Lung (tissue), 12 donors: ENCODE results near the gene CTSE. TPM values are rescaled to one million over a fixed set of nuclear protein-coding genes. Genes with fewer than 3 reads are reported as not detected.

Experiments used
- ATAC-seq: fragments of 200-7000 bp; cut with Tn5 transposase; one replicate; pipeline ENCODE4 v1.9.1; 2020; ENCODE audit warnings: moderate number of reproducible peaks; ENCODE audit not compliant: insufficient read depth, low FRiP score
- DNase-seq, 3 donors: peaks; one replicate each; pipeline ENCODE4 v3.0.0-alpha.2; 2013 to 2017
- H3K27ac ChIP-seq, 2 donors: one replicate each; pipeline ENCODE4 v1.5.1; 2013; ENCODE audit warnings: mild to moderate bottlenecking in 2 of 2, moderate library complexity in 2 of 2, control low read depth in 1 of 2, inconsistent platforms in 1 of 2, low read depth in 1 of 2, low read length in 1 of 2
- H3K27me3 ChIP-seq, 3 donors: one replicate each; pipeline ENCODE4 v1.5.1; 2013; ENCODE audit warnings: low read length in 2 of 3; ENCODE audit not compliant: control insufficient read depth in 3 of 3, insufficient read depth in 3 of 3
- H3K36me3 ChIP-seq, 4 donors: one replicate each; pipeline ENCODE4 v1.5.1; 2013; ENCODE audit warnings: low read length in 4 of 4, mild to moderate bottlenecking in 1 of 4, moderate library complexity in 1 of 4; ENCODE audit not compliant: control insufficient read depth in 4 of 4, insufficient read depth in 4 of 4
- H3K4me1 ChIP-seq, 5 donors: one replicate each; pipeline ENCODE4 v1.5.1; 2013; ENCODE audit warnings: low read length in 5 of 5, mild to moderate bottlenecking in 2 of 5, moderate library complexity in 1 of 5; ENCODE audit not compliant: control insufficient read depth in 5 of 5, insufficient read depth in 5 of 5
- H3K4me3 ChIP-seq: one replicate; pipeline ENCODE4 v1.5.1; 2013; ENCODE audit warnings: mild to moderate bottlenecking, control low read depth, moderate library complexity
- H3K9ac ChIP-seq, 2 donors: one replicate each; pipeline ENCODE4 v1.5.1; 2013; ENCODE audit warnings: low read length in 2 of 2, control low read depth in 1 of 2; ENCODE audit not compliant: insufficient read depth in 1 of 2
- H3K9me3 ChIP-seq, 4 donors: one replicate each; pipeline ENCODE4 v1.5.1; 2013; ENCODE audit warnings: low read length in 3 of 4, mild to moderate bottlenecking in 1 of 4, moderate library complexity in 1 of 4; ENCODE audit not compliant: control insufficient read depth in 4 of 4, insufficient read depth in 3 of 4
- WGBS, 2 donors: extraction: QIAGEN DNeasy Blood & Tissue Kit; methylation state at CpG; one replicate each; pipeline ENCODE4 v1.1.7; 2013; 5-methylcytosine and 5-hydroxymethylcytosine counted together
- polyA plus RNA-seq, 2 donors: library from polyadenylated mRNA; stranded (reverse); fragments of 200-250 nt; gene quantifications; one replicate each; pipeline ENCODE4 v1.2.1, GENCODE V29; 2013
- total RNA-seq, 2 donors: library from RNA; depleted of rRNA in 1 of 2; stranded (reverse); fragments of >200 nt in 1 of 2; gene quantifications; one replicate each; pipeline ENCODE4 v1.2.1, GENCODE V29; 2014 to 2021
- TF ChIP-seq, protein P1 (sequence below): IDR thresholded peaks from 2 replicates; pipeline ENCODE4 v1.5.1; 2012; ENCODE audit warnings: mild to moderate bottlenecking; ENCODE audit errors: control extremely low read depth, extremely low read depth
- donor health status: control.
- donor health status: control.
- donor health status: Bipolar disorder and iron deficiency.
- donor health status: healthy.
- donor health status: DM: yes; HTN: yes; CAD: no.

CTSE gene
- total and polyA plus RNA-seq, 4 donors, result 14.6 to 189 (median 95.7) TPM

DNA sequence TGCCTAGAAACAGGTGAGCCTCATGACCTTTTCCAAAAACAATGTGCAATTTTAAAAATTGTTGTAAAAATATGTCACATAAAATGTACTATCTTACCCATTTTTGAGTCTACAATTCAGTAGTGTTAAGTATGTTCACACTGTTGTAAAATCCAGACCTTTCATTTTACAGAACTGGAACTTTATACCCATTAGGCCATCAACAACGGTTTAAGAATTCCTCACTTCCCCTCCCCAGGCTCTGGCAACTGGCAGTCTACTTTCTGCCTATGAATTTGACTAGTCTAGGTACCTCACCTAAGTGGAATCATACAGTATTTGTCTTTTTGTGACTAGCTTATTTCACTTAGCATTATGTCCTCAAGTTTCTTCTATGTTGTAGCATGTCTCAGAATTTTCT is 8.6 kb downstream of the CTSE start:
- DNase-seq (no peak), ATAC-seq (no peak)
- no peak overlapping the region for H3K4me3 ChIP-seq
- H3K9me3 ChIP-seq, result no peaks in the 10 kb centered on the region
- no peak overlapping the region for H3K27ac ChIP-seq
- no peaks in the 10 kb centered on the region for H3K4me1 ChIP-seq
- H3K9ac ChIP-seq, result no peak overlapping the region
- peaks cover 0 to 2% (median 0%) of the 10 kb centered on the region in 4 donors for H3K36me3 ChIP-seq
- H3K27me3 ChIP-seq, result no peaks in the 10 kb centered on the region
- TF ChIP-seq, protein P1, sequence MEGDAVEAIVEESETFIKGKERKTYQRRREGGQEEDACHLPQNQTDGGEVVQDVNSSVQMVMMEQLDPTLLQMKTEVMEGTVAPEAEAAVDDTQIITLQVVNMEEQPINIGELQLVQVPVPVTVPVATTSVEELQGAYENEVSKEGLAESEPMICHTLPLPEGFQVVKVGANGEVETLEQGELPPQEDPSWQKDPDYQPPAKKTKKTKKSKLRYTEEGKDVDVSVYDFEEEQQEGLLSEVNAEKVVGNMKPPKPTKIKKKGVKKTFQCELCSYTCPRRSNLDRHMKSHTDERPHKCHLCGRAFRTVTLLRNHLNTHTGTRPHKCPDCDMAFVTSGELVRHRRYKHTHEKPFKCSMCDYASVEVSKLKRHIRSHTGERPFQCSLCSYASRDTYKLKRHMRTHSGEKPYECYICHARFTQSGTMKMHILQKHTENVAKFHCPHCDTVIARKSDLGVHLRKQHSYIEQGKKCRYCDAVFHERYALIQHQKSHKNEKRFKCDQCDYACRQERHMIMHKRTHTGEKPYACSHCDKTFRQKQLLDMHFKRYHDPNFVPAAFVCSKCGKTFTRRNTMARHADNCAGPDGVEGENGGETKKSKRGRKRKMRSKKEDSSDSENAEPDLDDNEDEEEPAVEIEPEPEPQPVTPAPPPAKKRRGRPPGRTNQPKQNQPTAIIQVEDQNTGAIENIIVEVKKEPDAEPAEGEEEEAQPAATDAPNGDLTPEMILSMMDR, result no peak
- WGBS, 2 donors, result 30 to 63% methylated on average over 1 of the region's 1 CpG

DNA sequence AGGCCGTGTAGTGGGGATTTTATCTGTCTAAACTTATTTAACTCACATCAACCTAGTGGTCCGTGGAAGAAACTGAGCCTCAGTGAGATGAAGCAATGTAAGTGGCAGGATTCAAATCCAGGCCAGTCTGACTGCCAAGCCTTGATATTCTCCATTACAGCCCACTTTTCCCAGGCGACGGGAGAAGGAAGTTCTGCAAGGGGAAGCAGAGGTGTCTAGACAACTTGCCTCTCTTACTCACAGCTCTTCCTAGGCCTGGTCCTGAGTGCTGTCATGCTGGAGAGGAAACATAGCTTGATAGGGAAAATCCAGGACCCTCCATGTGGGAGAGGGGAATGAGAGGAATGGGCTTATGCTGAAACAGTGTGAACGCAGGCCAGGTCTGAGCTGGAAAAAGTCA is 9.1 kb downstream of the CTSE start:
- 70 to 79% methylated on average over 5 of the region's 5 CpGs for WGBS, 2 donors
- TF ChIP-seq, protein P1, result no peak
- H3K27ac ChIP-seq, result no peak overlapping the region
- no peaks in the 10 kb centered on the region for H3K27me3 ChIP-seq
- ATAC-seq, result no peak
- H3K4me1 ChIP-seq, result no peaks in the 10 kb centered on the region
- peaks cover 0 to 2% (median 0%) of the 10 kb centered on the region in 4 donors for H3K36me3 ChIP-seq
- H3K4me3 ChIP-seq, result no peak overlapping the region
- DNase-seq, result no peak
- H3K9me3 ChIP-seq, result no peaks in the 10 kb centered on the region
- H3K9ac ChIP-seq, result no peak overlapping the region

DNA sequence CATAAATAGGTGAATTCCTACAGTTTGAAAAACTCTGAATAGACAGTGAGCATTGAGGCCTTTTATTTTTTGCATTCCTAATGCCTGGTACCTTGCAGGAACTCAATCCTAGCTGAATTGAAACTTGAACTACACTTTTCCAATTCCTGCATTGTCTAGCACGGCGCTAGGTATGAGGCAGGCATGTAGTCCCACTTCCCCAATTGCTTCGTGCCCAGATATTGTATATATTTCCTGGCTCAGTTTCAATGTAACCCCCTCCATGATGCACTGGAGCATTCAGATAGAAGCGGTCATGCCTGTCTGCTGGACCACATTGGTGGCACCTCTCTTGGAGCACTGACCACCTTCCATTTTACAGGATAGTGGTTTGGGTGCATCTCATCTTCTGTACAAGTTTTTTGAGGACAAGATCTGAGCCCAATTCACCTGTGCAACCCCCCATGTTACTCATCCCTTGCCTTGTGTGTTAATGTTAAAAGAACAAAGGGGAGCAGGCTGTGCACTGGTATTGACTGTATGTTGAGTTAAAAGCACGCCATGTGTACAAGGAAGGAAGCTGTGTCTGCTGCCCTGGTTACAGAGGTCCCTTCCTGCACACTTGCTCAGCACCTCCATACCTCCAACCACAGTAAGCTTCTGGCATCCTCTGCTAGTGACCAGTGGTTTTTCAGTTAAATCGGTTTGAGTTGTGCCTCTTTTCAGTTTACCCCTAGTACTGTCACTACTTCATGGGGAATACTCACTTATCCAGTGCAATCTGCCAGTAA is 10.5 kb downstream of the CTSE start:
- H3K36me3 ChIP-seq, result peaks cover 0 to 2% (median 0%) of the 10 kb centered on the region in 4 donors
- no peak for ATAC-seq
- H3K27ac ChIP-seq, result no peak overlapping the region

More for the DNA sequence above, 10.5 kb downstream of the CTSE start:
- Histone ChIP-seq H3K9ac (no peak overlapping the region), H3K4me3 (no peak overlapping the region), H3K4me1 (no peaks in the 10 kb centered on the region), H3K9me3 (no peaks in the 10 kb centered on the region), H3K27me3 (no peaks in the 10 kb centered on the region)
- TF ChIP-seq, protein P1, result no peak
- no peak for DNase-seq
- 45 to 77% methylated on average over 6 of the region's 6 CpGs for WGBS, 2 donors
